Rectal smooth muscle tissue (tissue), 1 donor: Measurements from ENCODE around the gene CTXN2.

ENCODE experiments used
- H3K27ac ChIP-seq: one replicate; pipeline ENCODE4 v1.7.0; 2013; ENCODE audit warnings: low read depth, low read length, inconsistent platforms
- H3K27me3 ChIP-seq: one replicate; pipeline ENCODE4 v1.7.0; 2013; ENCODE audit warnings: low read length; ENCODE audit not compliant: control insufficient read depth, insufficient read depth
- H3K36me3 ChIP-seq: one replicate; pipeline ENCODE4 v1.7.0; 2013; ENCODE audit warnings: low read length; ENCODE audit not compliant: control insufficient read depth, insufficient read depth
- H3K4me1 ChIP-seq: one replicate; pipeline ENCODE4 v1.7.0; 2013; ENCODE audit warnings: low read length; ENCODE audit not compliant: control insufficient read depth, insufficient read depth
- H3K4me3 ChIP-seq: one replicate; pipeline ENCODE4 v1.7.0; 2013; ENCODE audit warnings: low read length
- H3K9ac ChIP-seq: one replicate; pipeline ENCODE4 v1.7.0; 2013; ENCODE audit warnings: low read length

CTXN2 gene

DNA sequence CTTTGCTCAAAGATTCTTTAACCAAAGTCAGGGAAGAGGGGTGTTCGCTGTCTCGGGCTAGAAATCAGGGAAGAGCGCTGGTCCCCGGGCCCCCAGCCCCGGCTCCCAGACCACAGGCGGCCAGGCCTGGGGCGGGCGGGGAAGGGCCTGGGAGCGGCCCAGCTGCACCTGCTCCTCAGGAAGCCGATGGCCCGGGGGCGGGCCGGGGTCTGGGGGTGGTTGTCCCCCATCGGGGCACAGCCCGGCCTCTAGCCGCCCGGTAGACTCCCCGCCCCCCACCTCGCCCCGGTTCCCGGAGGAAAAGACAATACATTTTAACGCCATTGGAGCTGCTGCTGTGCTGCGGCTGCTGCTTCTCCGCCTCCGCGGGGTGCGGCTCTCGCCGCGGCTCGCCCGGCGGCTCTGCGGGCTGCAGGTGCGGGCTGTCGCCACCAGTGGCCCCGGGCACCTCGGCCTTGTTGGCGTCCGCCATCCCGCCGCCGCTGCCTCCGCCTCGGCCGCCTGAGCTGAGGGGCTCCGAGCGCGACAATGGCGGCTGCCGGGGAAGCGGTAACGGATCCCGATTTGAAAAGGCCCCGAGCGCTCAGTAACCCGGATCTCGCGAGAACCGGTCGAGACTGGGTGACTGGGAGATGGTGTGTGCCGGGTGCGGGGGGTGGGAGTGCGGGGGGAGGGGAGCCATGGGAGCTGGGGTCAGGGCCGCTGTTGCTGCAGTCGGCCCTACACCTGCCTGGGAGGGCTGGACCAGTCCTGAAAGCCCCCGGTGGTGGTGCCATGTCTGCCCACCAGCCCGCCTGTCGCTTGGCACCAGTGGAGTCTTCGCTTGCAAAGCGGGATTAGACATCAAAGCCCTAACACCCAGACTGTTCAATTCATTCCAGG is 13.5 kb upstream of the CTXN2 start, which contains the start of gene MYEF2:
MYEF2 (minus strand) TSS at position 530 of the 882 bp plus-strand sequence; CDS start at position 472, 58 bp downstream.
- Histone ChIP-seq H3K27me3 (no peaks in the 10 kb centered on the region), H3K4me1 (peaks cover 4% of the 10 kb centered on the region), H3K27ac (peak within 1 kb of the TSS; percentile 86), H3K9ac (peak within 1 kb of the TSS; percentile 13), H3K36me3 (no peaks in the 10 kb centered on the region), H3K4me3 (peak within 1 kb of the TSS; percentile 68)

DNA sequence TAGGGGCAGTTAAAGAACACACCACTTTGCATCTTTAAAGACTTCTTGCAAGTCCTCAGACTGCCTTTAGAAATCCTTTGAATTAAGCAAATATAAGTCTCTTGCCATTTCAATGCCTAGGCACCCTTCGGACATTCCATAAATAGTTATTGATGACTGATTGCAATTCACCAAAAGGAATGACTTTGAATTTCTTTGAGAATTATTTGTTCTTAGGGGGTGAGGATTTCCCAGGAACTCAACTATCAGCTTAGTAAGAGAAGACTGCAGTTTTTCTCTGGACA is 12.9 kb upstream of the CTXN2 start:
- no peak overlapping the region for H3K27ac ChIP-seq
- no peak overlapping the region for H3K9ac ChIP-seq
- no peaks in the 10 kb centered on the region for H3K36me3 ChIP-seq
- no peaks in the 10 kb centered on the region for H3K27me3 ChIP-seq
- H3K4me3 ChIP-seq: peak overlapping the region; percentile 68
- H3K4me1 ChIP-seq: peaks cover 4% of the 10 kb centered on the region

DNA sequence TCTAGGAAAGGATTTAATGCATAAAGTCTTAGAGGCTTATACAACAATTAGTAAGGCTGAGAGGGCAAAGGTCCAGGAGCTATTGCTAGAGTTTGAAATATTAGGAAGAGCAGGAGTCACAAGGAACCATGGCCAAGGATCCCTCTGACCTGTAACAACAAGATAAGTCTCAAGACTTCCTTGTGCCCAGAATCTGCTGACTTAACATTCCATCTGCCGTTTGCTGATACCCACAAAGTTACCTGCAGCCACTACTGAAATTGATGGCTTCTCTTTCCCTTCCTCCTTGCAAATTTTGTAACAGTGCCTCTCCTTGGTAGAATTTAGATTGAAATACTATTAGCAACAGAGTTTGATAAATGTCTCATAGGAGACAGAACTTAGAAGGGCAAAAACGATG is 8.7 kb upstream of the CTXN2 start:
- Histone ChIP-seq H3K27me3 (no peaks in the 10 kb centered on the region), H3K27ac (no peak overlapping the region), H3K36me3 (no peaks in the 10 kb centered on the region), H3K9ac (no peak overlapping the region), H3K4me1 (no peaks in the 10 kb centered on the region), H3K4me3 (no peak overlapping the region)

DNA sequence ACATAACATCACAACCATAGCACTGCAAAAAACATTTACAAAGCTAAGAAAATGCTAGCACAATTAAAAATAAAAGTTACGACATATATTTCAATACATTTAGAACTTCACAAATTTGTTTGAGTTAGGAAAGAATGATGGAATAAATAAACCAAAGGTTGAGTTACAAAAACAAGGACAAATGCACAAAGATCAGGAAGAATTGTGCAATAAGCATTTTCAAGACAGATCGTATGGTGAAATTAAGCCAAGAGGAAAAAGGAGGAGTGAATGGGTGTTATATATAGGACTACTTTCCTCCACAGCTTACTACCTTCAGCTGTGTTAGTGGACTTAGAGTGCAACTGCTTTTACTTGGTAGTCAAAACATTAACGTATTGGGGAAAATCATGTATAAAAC is 5.9 kb upstream of the CTXN2 start:
- Histone ChIP-seq H3K4me1 (no peaks in the 10 kb centered on the region), H3K4me3 (no peak overlapping the region), H3K36me3 (no peaks in the 10 kb centered on the region), H3K27ac (no peak overlapping the region), H3K9ac (no peak overlapping the region), H3K27me3 (no peaks in the 10 kb centered on the region)

DNA sequence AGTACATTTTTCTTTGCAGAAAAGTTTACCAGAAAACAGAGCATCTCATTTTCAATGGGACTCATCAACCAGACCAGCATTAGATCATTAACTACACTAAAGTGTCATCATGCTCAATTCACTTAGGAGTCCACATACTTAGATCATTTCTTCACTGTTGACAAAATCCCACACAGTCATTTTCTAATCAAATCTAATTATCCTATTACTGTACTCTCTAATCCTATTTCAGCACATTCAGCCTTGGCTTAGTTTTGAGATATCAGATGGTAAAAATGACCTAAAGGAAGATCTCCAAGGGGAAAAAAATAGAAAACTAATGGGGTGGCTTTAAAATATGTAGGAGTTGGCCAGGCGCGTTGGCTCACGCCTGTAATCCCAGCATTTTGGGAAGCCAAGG is 5.2 kb upstream of the CTXN2 start:
- no peak overlapping the region for H3K4me3 ChIP-seq
- no peak overlapping the region for H3K9ac ChIP-seq
- H3K27ac ChIP-seq: no peak overlapping the region
- no peaks in the 10 kb centered on the region for H3K36me3 ChIP-seq
- H3K27me3 ChIP-seq: no peaks in the 10 kb centered on the region
- no peaks in the 10 kb centered on the region for H3K4me1 ChIP-seq

DNA sequence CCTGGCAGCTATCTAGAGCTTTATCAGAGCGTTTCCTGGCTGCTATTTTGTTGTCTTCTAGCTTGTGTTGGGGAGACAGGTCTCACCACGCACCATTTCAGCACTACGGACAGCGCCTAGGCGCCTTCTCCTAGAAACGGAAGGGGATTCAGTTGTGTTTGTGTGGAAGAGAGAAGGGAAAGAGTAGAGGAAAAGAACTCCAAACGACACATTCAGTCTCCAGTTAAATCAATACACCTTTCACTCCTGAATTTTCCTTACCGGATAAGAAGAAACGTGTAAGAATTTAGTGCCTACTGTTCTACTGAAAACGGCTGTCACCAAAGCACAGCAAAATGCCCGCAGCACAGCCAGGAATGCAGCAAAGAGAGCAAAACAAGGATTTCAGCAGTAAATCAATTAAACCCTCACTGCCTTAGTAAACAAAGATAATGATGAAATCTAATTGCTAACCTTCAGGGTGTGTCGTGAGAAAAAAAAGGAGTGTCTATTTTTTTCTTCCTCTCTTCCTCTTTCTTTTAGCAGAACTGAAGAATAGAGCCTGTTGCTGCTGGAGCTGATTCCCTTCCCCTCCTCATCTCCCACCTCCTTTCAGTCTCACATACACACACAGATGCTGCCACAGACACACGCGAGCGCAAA is 412 bp upstream of the CTXN2 start:
- Histone ChIP-seq H3K36me3 (no peaks in the 10 kb centered on the region), H3K4me1 (no peaks in the 10 kb centered on the region), H3K4me3 (no peak overlapping the region), H3K9ac (no peak overlapping the region), H3K27ac (no peak overlapping the region), H3K27me3 (no peaks in the 10 kb centered on the region)

DNA sequence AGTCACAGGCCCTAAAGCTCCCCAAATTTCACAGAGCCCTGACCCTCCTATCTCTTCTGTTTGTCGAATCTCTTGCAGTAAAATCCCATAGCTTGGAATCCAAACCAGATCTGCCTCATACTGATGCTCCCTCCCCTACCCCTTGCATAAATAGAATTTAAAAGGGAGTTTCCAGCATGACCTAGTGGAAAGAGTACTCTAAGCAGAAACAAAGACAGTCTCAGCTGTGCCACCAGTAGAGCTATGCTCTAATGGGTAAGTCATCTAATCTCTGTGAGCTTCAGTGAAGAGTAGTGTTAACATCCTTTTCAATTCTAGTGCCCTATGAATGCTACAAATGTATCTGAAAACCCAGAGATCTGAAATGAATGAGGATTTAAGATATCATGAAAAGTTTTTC is 10.6 kb downstream of the CTXN2 start:
- H3K4me3 ChIP-seq: no peak overlapping the region
- no peaks in the 10 kb centered on the region for H3K4me1 ChIP-seq
- H3K27ac ChIP-seq: no peak overlapping the region
- H3K36me3 ChIP-seq: no peaks in the 10 kb centered on the region
- no peak overlapping the region for H3K9ac ChIP-seq
- H3K27me3 ChIP-seq: no peaks in the 10 kb centered on the region

DNA sequence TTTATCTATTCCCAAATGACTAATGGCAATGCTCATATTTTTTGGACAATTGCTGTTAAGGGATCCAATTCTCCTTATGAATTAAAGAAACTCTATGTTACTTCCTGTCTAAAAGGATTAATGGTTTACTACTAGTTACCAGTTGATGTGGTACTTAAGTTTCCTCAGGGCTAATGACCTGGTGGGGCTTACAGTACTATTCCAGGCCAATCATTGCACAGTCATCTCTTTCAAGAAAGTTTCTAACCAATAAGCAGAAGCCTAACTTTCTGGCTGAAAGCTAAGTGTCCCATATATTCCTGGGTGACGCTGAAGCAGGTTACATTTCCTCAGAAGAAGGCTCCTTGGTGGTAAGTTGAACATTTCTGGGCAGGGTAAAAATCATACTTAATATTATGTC is 14.5 kb downstream of the CTXN2 start, which contains the start of gene SLC12A1:
SLC12A1 (plus strand) TSS at position 322 of the 400 bp plus-strand sequence. CDS start 1,418 bp downstream, outside the sequence.
- Histone ChIP-seq H3K27me3 (no peaks in the 10 kb centered on the region), H3K36me3 (no peaks in the 10 kb centered on the region), H3K27ac (no peak within 1 kb of the TSS), H3K4me3 (no peak within 1 kb of the TSS), H3K4me1 (no peaks in the 10 kb centered on the region), H3K9ac (no peak within 1 kb of the TSS)

DNA sequence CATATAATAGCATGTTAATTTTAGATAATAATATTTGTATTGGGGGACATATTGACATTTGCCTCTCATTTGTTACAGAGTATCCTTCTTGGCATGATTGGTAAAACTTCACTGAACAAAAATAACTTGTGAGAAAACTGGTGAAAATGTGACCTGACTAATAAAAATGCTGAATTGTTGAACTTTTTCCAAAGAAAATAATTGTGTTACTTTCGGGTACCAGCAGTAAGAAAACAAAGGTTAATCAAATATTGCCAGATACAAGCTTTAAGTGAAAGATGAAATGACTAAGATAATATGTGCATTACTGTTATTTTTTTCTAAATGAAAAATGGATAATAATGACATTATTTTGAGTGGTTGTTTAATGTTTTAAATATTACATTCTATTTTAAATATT is 29.8 kb downstream of the CTXN2 start:
- H3K4me1 ChIP-seq: no peaks in the 10 kb centered on the region
- H3K36me3 ChIP-seq: no peaks in the 10 kb centered on the region
- no peak overlapping the region for H3K9ac ChIP-seq
- H3K27ac ChIP-seq: no peak overlapping the region
- H3K4me3 ChIP-seq: no peak overlapping the region
- H3K27me3 ChIP-seq: no peaks in the 10 kb centered on the region

DNA sequence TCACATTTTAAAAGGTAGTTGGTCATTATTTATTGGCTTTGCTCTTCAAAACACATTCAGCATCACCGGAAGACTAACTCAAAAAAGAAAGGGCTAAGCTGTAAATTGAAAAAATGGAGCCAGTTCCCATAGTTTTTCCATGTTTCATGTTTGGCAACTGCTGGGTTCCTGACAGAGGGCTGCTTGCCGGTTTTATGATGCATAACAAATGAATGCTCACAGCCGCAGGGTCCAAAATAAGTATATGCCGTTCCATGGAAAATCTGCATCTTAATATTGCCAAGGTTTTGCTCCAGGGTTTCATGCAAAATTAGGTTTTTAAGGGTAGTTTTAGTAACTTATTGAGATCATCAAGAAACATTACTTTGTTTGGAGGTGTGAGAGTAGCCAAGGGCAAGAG is 30.4 kb downstream of the CTXN2 start:
- H3K9ac ChIP-seq: no peak overlapping the region
- no peak overlapping the region for H3K27ac ChIP-seq
- no peaks in the 10 kb centered on the region for H3K36me3 ChIP-seq
- no peaks in the 10 kb centered on the region for H3K4me1 ChIP-seq
- H3K27me3 ChIP-seq: no peaks in the 10 kb centered on the region
- H3K4me3 ChIP-seq: no peak overlapping the region

DNA sequence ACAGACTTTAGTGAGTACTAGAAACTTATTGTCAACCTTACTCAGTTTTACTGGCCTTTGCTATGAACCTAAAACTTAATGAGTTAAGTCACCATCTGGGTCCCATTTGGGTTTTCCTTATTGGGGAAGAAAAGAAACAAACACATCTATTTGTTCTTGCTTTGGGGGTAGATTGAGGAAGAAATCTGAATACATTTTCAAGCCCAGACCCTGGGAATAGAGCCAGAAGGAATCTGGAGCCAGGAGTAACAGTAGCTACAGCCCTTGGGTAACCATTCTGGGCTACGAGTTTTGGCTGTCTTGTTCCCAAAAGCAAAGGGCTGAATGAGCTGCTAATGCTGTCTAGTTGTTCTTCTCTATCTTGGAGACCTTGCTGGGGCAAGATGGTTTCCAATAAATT is 31.2 kb downstream of the CTXN2 start:
- no peaks in the 10 kb centered on the region for H3K4me1 ChIP-seq
- no peaks in the 10 kb centered on the region for H3K36me3 ChIP-seq
- H3K4me3 ChIP-seq: no peak overlapping the region
- no peaks in the 10 kb centered on the region for H3K27me3 ChIP-seq
- no peak overlapping the region for H3K27ac ChIP-seq
- no peak overlapping the region for H3K9ac ChIP-seq

DNA sequence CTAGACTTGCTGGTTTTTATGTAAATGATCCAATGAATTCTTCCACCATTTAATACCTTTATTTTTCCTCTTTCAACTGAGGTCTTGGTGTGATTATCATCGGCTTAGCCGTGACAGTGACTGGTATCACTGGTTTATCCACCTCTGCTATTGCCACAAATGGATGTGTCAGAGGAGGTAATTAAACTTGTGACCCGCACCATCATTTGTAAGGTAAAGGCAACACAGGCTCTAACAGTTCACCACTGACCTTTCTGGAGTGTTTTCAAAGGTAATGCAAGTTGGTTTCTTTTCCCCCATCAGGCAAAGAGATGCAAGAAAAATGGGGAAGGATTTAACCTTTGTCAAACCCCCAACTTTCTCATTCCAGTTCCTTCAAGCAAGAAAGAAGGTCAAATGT is 34.3 kb downstream of the CTXN2 start:
- no peaks in the 10 kb centered on the region for H3K4me1 ChIP-seq
- H3K4me3 ChIP-seq: no peak overlapping the region
- H3K9ac ChIP-seq: no peak overlapping the region
- no peaks in the 10 kb centered on the region for H3K27me3 ChIP-seq
- no peak overlapping the region for H3K27ac ChIP-seq
- H3K36me3 ChIP-seq: no peaks in the 10 kb centered on the region

DNA sequence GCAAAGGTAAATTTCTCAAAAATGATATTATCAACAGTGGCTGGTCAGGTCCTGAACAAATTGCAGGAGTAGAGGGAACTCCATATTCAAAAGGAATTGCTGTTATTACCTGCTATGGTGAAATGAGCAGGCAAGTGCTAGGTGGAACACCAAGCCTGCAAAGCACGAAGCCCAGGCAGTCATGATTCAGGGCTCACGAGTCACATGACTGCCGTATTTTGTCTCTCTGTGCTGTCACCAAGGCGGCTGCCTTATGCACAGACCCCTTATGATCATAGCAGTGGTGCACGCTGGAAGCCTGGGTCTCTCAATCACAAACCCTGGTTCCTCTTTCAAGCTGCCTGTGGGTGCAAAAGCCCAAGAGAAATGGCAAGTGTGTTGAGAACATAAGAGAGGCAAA is 39.0 kb downstream of the CTXN2 start:
- Histone ChIP-seq H3K36me3 (no peaks in the 10 kb centered on the region), H3K27ac (no peak overlapping the region), H3K4me3 (no peak overlapping the region), H3K4me1 (no peaks in the 10 kb centered on the region), H3K9ac (no peak overlapping the region), H3K27me3 (no peaks in the 10 kb centered on the region)
